Parathyroid adenoma (tissue), 2 donors: ENCODE results near the gene OR56A4.

Source experiments
- H2AFZ ChIP-seq: fragments of 300-600 bp; sonication (generic); one replicate; pipeline ENCODE4 v1.7.0; 2017; ENCODE audit warnings: antibody characterized with exemption, mild to moderate bottlenecking
- H3K27ac ChIP-seq: fragments of 300-600 bp; sonication (generic); one replicate; pipeline ENCODE4 v1.7.0; 2017
- H3K27me3 ChIP-seq: fragments of 300-600 bp; sonication (generic); one replicate; pipeline ENCODE4 v1.7.0; 2017; ENCODE audit warnings: low read length; ENCODE audit not compliant: control insufficient read depth, insufficient read depth
- H3K36me3 ChIP-seq: fragments of 300-600 bp; sonication (generic); one replicate; pipeline ENCODE4 v1.7.0; 2017; ENCODE audit warnings: low read length; ENCODE audit not compliant: control insufficient read depth, insufficient read depth
- H3K4me1 ChIP-seq: fragments of 300-600 bp; sonication (generic); one replicate; pipeline ENCODE4 v1.7.0; 2017; ENCODE audit warnings: control low read depth
- H3K4me2 ChIP-seq: fragments of 300-600 bp; sonication (generic); one replicate; pipeline ENCODE4 v1.7.0; 2017; ENCODE audit warnings: low read length
- H3K4me3 ChIP-seq: fragments of 300-600 bp; sonication (generic); one replicate; pipeline ENCODE4 v1.7.0; 2017; ENCODE audit warnings: low read depth, low read length
- H3K79me2 ChIP-seq: fragments of 300-600 bp; sonication (generic); one replicate; pipeline ENCODE4 v1.7.0; 2017; ENCODE audit warnings: control low read depth
- H3K9ac ChIP-seq: fragments of 300-600 bp; sonication (generic); one replicate; pipeline ENCODE4 v1.7.0; 2017; ENCODE audit warnings: mild to moderate bottlenecking
- H3K9me3 ChIP-seq: fragments of 300-600 bp; sonication (generic); one replicate; pipeline ENCODE4 v1.7.0; 2017; ENCODE audit warnings: low read length; ENCODE audit not compliant: control insufficient read depth
- CTCF ChIP-seq: fragments of 300-600 bp; sonication (generic); IDR thresholded peaks from one replicate; pipeline ENCODE4 v1.7.0; 2017; ENCODE audit warnings: antibody characterized with exemption, mild to moderate bottlenecking
- donor health status: primary hyperparathyroidism.

The OR56A4 gene

GRCh38 chr11:6012035-6012668 lies 5.4 kb upstream of the OR56A4 start:
- no peak overlapping the region for H3K27ac ChIP-seq
- no peak overlapping the region for H2AFZ ChIP-seq
- TF ChIP-seq CTCF = no peak
- no peak overlapping the region for H3K9ac ChIP-seq
- H3K4me1 ChIP-seq = no peaks in the 10 kb centered on the region
- no peaks in the 10 kb centered on the region for H3K27me3 ChIP-seq
- H3K9me3 ChIP-seq = no peaks in the 10 kb centered on the region
- no peak overlapping the region for H3K4me3 ChIP-seq
- no peaks in the 10 kb centered on the region for H3K36me3 ChIP-seq
- H3K79me2 ChIP-seq = no peaks in the 10 kb centered on the region
- no peak overlapping the region for H3K4me2 ChIP-seq

GRCh38 chr11:6006395-6006794 lies 351 bp downstream of the OR56A4 start:
- no peak overlapping the region for H3K9ac ChIP-seq
- H2AFZ ChIP-seq = no peak overlapping the region
- no peaks in the 10 kb centered on the region for H3K36me3 ChIP-seq
- no peak overlapping the region for H3K27ac ChIP-seq
- H3K4me1 ChIP-seq = no peaks in the 10 kb centered on the region
- H3K9me3 ChIP-seq = no peaks in the 10 kb centered on the region
- H3K4me3 ChIP-seq = no peak overlapping the region
- TF ChIP-seq CTCF = no peak
- H3K27me3 ChIP-seq = no peaks in the 10 kb centered on the region
- H3K4me2 ChIP-seq = no peak overlapping the region
- H3K79me2 ChIP-seq = no peaks in the 10 kb centered on the region

GRCh38 chr11:6002202-6002699 lies 4.5 kb downstream of the OR56A4 start:
- Histone ChIP-seq H3K79me2 (no peaks in the 10 kb centered on the region), H2AFZ (no peak overlapping the region), H3K9ac (no peak overlapping the region), H3K4me2 (no peak overlapping the region), H3K4me1 (no peaks in the 10 kb centered on the region), H3K4me3 (no peak overlapping the region), H3K9me3 (no peaks in the 10 kb centered on the region), H3K27me3 (no peaks in the 10 kb centered on the region), H3K36me3 (no peaks in the 10 kb centered on the region), H3K27ac (no peak overlapping the region)
- TF ChIP-seq CTCF = no peak

- no peaks in the 10 kb centered on the region for H3K36me3 ChIP-seq
- H3K27me3 ChIP-seq = no peaks in the 10 kb centered on the region
- no peak overlapping the region for H3K4me3 ChIP-seq
- no peak for TF ChIP-seq CTCF
- H3K4me2 ChIP-seq = no peak overlapping the region
- no peaks in the 10 kb centered on the region for H3K4me1 ChIP-seq
- no peak overlapping the region for H2AFZ ChIP-seq
- H3K9me3 ChIP-seq = no peaks in the 10 kb centered on the region
- H3K9ac ChIP-seq = no peak overlapping the region
- H3K79me2 ChIP-seq = no peaks in the 10 kb centered on the region
- no peak overlapping the region for H3K27ac ChIP-seq
Observed at GRCh38 chr11:5994791-5995190, 12.0 kb downstream of the OR56A4 start.
